Esophagus squamous epithelium (tissue), 5 donors: ENCODE data around the gene COL23A1. TPM values are rescaled to one million over a fixed set of nuclear protein-coding genes. Genes with fewer than 3 reads are reported as not detected.

Experiments
- DNase-seq: peaks from one replicate; lab custom pipeline; 2025; lab: John Stamatoyannopoulos, UW
- H3K27ac ChIP-seq, 4 donors: fragments of 200-600 bp; sonication (generic); one replicate each; pipeline ENCODE4 v1.5.1; 2016 to 2019; ENCODE audit warnings: mild to moderate bottlenecking in 1 of 4
- H3K27me3 ChIP-seq, 4 donors: fragments of 200-600 bp; sonication (generic); 1 replicate in 3 of 4; 2 replicates in 1 of 4; pipeline versions ENCODE4 v1.5.1 to v1.6.0; 2017 to 2021; ENCODE audit warnings: antibody characterized with exemption in 1 of 4
- H3K36me3 ChIP-seq, 3 donors: fragments of 200-600 bp; sonication (generic); one replicate each; pipeline ENCODE4 v1.5.1; 2016 to 2019
- H3K4me1 ChIP-seq, 3 donors: fragments of 200-600 bp; sonication (generic); one replicate each; pipeline ENCODE4 v1.5.1; 2017 to 2019
- H3K4me3 ChIP-seq, 4 donors: fragments of 200-600 bp; sonication (generic); 1 replicate in 3 of 4; 2 replicates in 1 of 4; pipeline ENCODE4 v1.5.1; 2016 to 2019; ENCODE audit warnings: mild to moderate bottlenecking in 2 of 4, moderate library complexity in 1 of 4
- H3K9me3 ChIP-seq, 3 donors: fragments of 200-600 bp; sonication (generic); one replicate each; pipeline ENCODE4 v1.5.1; 2016 to 2019
- CTCF ChIP-seq, 6 experiments: fragments of 450-650 bp in 4 of 6; fragments of 200-600 bp in 2 of 6; sonication (generic) in 2 of 6; IDR thresholded peaks; one replicate each; pipeline ENCODE4 v1.5.1; 2016 to 2019; ENCODE audit warnings: antibody characterized with exemption in 6 of 6, mild to moderate bottlenecking in 4 of 6, moderate library complexity in 4 of 6
- POLR2A ChIP-seq, 4 donors: fragments of 450-650 bp; IDR thresholded peaks; one replicate each; pipeline ENCODE4 v1.6.1; 2017; ENCODE audit warnings: antibody characterized with exemption in 4 of 4, mild to moderate bottlenecking in 4 of 4, moderate library complexity in 3 of 4
- WGBS, 2 donors: methylation state at CpG; one replicate each; pipeline ENCODE4 v1.1.5; 2018; 5-methylcytosine and 5-hydroxymethylcytosine counted together
- intact Hi-C: fragments of 100-400 bp; cut with DNase I; formaldehyde crosslinking; loops from one replicate; pipeline ENCODE4 v1.15.0; 2022
- total RNA-seq, 4 donors: library from RNA; depleted of rRNA; stranded (reverse); fragments of >200 nt; gene quantifications; one replicate each; pipeline ENCODE4 v1.1.0, GENCODE V29; 2016
- donor health status: DM: yes; HTN: yes; CAD: no.

COL23A1 gene
- total RNA-seq, 4 donors from 2014 or later = 0.41 to 1.5 (median 0.44) TPM; not detected in 1

DNA sequence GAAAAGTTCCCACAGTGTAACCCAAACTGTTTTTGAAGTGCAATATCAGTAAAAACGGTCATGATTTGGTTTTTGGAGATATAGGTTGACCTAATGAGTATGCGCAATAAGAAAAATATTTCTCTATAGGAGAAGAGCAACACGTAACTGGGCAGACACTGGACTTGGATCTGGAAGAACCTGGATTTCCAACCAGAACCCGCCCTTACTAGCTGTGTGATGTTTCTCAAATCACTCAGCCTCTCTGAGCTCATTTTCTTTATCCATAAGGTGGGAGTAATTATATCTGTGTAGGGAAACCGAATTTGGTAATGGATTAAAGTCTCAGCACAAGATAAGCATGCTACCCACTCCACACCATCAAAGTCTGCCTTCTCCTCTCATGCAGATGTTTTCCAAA is 169.1 kb downstream of the COL23A1 start:
- TF ChIP-seq POLR2A (IDR thresholded peaks at IDR 0.05) (no peak), CTCF (IDR thresholded peaks at IDR 0.05) (no peak)
- no peak overlapping the region for H3K27ac ChIP-seq
- no peaks in the 10 kb centered on the region for H3K9me3 ChIP-seq
- DNase-seq = no peak
- no peaks in the 10 kb centered on the region for H3K4me1 ChIP-seq
- H3K27me3 ChIP-seq = peaks cover 0 to 12% (median 0%) of the 10 kb centered on the region in 4 donors
- no peaks in the 10 kb centered on the region for H3K36me3 ChIP-seq
- WGBS, 2 donors = 67 to 73% methylated on average over 5 of the region's 5 CpGs
- intact Hi-C loops = no loop called here
- no peak overlapping the region for H3K4me3 ChIP-seq

GRCh38 chr5:178420354-178420781 is 169.8 kb downstream of the COL23A1 start:
- intact Hi-C loops = no loop called here
- no peak for DNase-seq
- peaks cover 0 to 19% (median 0%) of the 10 kb centered on the region in 4 donors for H3K27me3 ChIP-seq
- no peak overlapping the region for H3K4me3 ChIP-seq
- H3K27ac ChIP-seq = no peak overlapping the region
- H3K9me3 ChIP-seq = no peaks in the 10 kb centered on the region
- no peaks in the 10 kb centered on the region for H3K4me1 ChIP-seq
- no peaks in the 10 kb centered on the region for H3K36me3 ChIP-seq
- no peak for TF ChIP-seq POLR2A (IDR thresholded peaks at IDR 0.05)
- TF ChIP-seq CTCF (IDR thresholded peaks at IDR 0.05) = no peak
- WGBS, 2 donors = 33% methylated on average over 1 of the region's 3 CpGs; no CpG with 5 or more reads in 1 of the 2 donors

- 70 to 80% methylated on average over 8 of the region's 8 CpGs for WGBS, 2 donors
- Histone ChIP-seq H3K27ac (no peak overlapping the region), H3K27me3 (peaks cover 0 to 20% (median 0%) of the 10 kb centered on the region in 4 donors), H3K36me3 (no peaks in the 10 kb centered on the region), H3K4me1 (no peaks in the 10 kb centered on the region), H3K9me3 (no peaks in the 10 kb centered on the region), H3K4me3 (no peak overlapping the region)
- no peak for DNase-seq
- intact Hi-C loops = no loop called here
- TF ChIP-seq POLR2A (IDR thresholded peaks at IDR 0.05) (no peak), CTCF (IDR thresholded peaks at IDR 0.05) (no peak)
Observed at GRCh38 chr5:178419651-178420050, 170.5 kb downstream of the COL23A1 start.

DNA sequence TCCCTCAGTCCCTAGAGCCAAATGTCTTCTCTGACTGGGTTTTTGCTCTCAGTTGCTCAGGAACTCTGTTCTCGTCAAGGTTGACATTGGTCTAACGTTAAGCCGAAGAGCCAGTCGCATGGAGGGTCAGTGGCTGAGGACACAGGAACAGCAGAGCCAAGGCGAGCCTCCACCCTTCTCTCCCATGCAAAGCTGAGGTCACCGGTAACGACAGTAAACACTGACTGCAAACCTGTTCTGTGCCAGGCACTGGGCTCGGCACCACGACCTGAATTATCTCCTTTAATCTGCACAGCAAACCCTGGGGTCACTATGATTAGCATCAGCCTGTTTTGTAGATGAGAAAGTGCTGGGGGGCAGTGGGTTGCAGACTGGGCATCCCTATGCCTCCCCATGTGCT is 171.0 kb downstream of the COL23A1 start:
- 88% methylated on average over 6 to 8 of the region's 9 CpGs for WGBS, 2 donors
- intact Hi-C loops = no loop called here
- Histone ChIP-seq H3K4me1 (no peaks in the 10 kb centered on the region), H3K4me3 (no peak overlapping the region), H3K36me3 (no peaks in the 10 kb centered on the region), H3K9me3 (no peaks in the 10 kb centered on the region), H3K27me3 (peaks cover 0 to 20% (median 0%) of the 10 kb centered on the region in 4 donors), H3K27ac (no peak overlapping the region)
- TF ChIP-seq POLR2A (IDR thresholded peaks at IDR 0.05) (no peak), CTCF (IDR thresholded peaks at IDR 0.05) (no peak)
- DNase-seq = no peak

DNA sequence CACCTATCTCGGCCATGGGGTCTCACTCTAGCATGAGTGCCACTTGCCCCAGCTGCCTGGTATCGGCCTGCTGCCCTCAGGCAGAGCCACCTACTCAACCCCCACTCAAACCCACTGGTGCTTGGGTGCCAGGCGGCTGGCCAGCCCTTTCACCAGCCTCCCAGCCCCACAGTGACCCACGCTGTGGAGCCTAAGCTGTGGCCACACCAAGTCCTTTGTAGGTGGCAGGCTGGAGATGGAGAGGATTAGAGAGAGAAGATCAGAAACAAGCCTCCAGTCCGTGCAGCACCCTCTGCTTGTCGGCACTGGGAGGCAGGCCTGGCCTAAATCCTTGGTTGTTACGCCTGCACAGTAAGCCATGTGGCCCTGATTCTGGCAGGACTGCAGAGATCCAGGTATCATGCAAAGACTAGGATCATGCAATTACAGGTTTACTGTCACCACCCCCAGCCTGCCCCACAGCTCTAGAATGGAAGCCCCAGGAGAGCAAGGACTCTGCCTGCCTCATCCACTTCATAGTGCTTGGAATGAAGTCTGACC is 171.7 kb downstream of the COL23A1 start:
- no peaks in the 10 kb centered on the region for H3K4me1 ChIP-seq
- peaks cover 0 to 20% (median 0%) of the 10 kb centered on the region in 4 donors for H3K27me3 ChIP-seq
- no peak overlapping the region for H3K27ac ChIP-seq
- intact Hi-C loops = no loop called here
- TF ChIP-seq CTCF (IDR thresholded peaks at IDR 0.05) = no peak
- TF ChIP-seq POLR2A (IDR thresholded peaks at IDR 0.05) = no peak
- H3K9me3 ChIP-seq = no peaks in the 10 kb centered on the region
- DNase-seq = no peak
- no peaks in the 10 kb centered on the region for H3K36me3 ChIP-seq
- H3K4me3 ChIP-seq = no peak overlapping the region
- 86 to 100% methylated on average over 2 to 6 of the region's 7 CpGs for WGBS, 2 donors
